Ascending aorta (tissue), 2 donors: ENCODE measurements around the gene EML2. TPM values are rescaled to one million over a fixed set of nuclear protein-coding genes. Genes with fewer than 3 reads are reported as not detected.
A peak's percentile ranks its signal among the peaks of the same experiment; 100 is the strongest.
"Not testable (repeated sequence)": the region's sequence is repeated elsewhere in the genome, so short reads cannot be mapped to it uniquely, and the experiment has no call there.

Source experiments
- DNase-seq, 2 donors: peaks; one replicate each; pipeline ENCODE4 v3.0.0-alpha.2; 2019; ENCODE audit warnings: low spot score in 2 of 2
- H3K27ac ChIP-seq, 2 donors: fragments of 200-600 bp; sonication (generic); one replicate each; pipeline ENCODE4 v1.5.1; 2016 to 2017; ENCODE audit warnings: mild to moderate bottlenecking in 1 of 2
- H3K27me3 ChIP-seq: fragments of 200-600 bp; sonication (generic); one replicate; pipeline ENCODE4 v1.5.1; 2017
- H3K36me3 ChIP-seq, 2 donors: fragments of 200-600 bp; sonication (generic); one replicate each; pipeline ENCODE4 v1.5.1; 2016
- H3K4me1 ChIP-seq, 2 donors: fragments of 200-600 bp; sonication (generic); one replicate each; pipeline ENCODE4 v1.5.1; 2016 to 2017; ENCODE audit warnings: mild to moderate bottlenecking in 1 of 2
- H3K4me3 ChIP-seq, 2 donors: fragments of 200-600 bp; sonication (generic); one replicate each; pipeline ENCODE4 v1.5.1; 2016 to 2017; ENCODE audit warnings: mild to moderate bottlenecking in 1 of 2
- H3K9me3 ChIP-seq, 2 donors: fragments of 200-600 bp; sonication (generic); one replicate each; pipeline ENCODE4 v1.5.1; 2016
- CTCF ChIP-seq, 3 experiments: fragments of 200-600 bp in 2 of 3; fragments of 450-650 bp in 1 of 3; sonication (generic) in 2 of 3; IDR thresholded peaks; one replicate each; pipeline ENCODE4 v1.5.1; 2016 to 2019; ENCODE audit warnings: antibody characterized with exemption in 3 of 3, mild to moderate bottlenecking in 1 of 3, moderate library complexity in 1 of 3
- intact Hi-C: fragments of 100-400 bp; cut with DNase I; formaldehyde crosslinking; loops from one replicate; pipeline ENCODE4 v1.15.1; 2023
- total RNA-seq: library from RNA; depleted of rRNA; stranded (reverse); fragments of >200 nt; gene quantifications from one replicate; pipeline ENCODE4 v1.1.0, GENCODE V29; 2016

Gene EML2
- total RNA-seq, 1 donor from 2014 or later = 129 TPM

GRCh38 chr19:45621389-45621788 lies 17.8 kb downstream of the EML2 start:
- intact Hi-C loops = no loop called here
- H3K9me3 ChIP-seq = no peaks in the 10 kb centered on the region
- H3K27ac ChIP-seq = no peak overlapping the region
- H3K4me1 ChIP-seq = no peaks in the 10 kb centered on the region
- TF ChIP-seq CTCF (IDR thresholded peaks at IDR 0.05) = no peak
- DNase-seq = no peak
- H3K36me3 ChIP-seq = peaks cover 26 to 70% of the 10 kb centered on the region in 2 donors
- H3K4me3 ChIP-seq = no peak overlapping the region
- H3K27me3 ChIP-seq = no peaks in the 10 kb centered on the region

- no peak overlapping the region for H3K4me3 ChIP-seq
- intact Hi-C loops = no loop called here
- DNase-seq = no peak
- H3K27me3 ChIP-seq = no peaks in the 10 kb centered on the region
- H3K36me3 ChIP-seq = peaks cover 44 to 65% of the 10 kb centered on the region in 2 donors
- H3K27ac ChIP-seq = no peak overlapping the region
- H3K9me3 ChIP-seq = no peaks in the 10 kb centered on the region
- H3K4me1 ChIP-seq = no peaks in the 10 kb centered on the region
- no peak for TF ChIP-seq CTCF (IDR thresholded peaks at IDR 0.05)
Measured at GRCh38 chr19:45616704-45617017, 22.5 kb downstream of the EML2 start.

GRCh38 chr19:45615795-45616703 lies 23.1 kb downstream of the EML2 start:
- H3K27ac ChIP-seq = peak overlapping the region in 1 of 2 donors; percentile 31
- no peaks in the 10 kb centered on the region for H3K27me3 ChIP-seq
- H3K4me3 ChIP-seq = no peak overlapping the region
- H3K4me1 ChIP-seq = no peaks in the 10 kb centered on the region
- H3K36me3 ChIP-seq = peaks cover 42 to 66% of the 10 kb centered on the region in 2 donors
- intact Hi-C loops = no loop called here
- no peak for TF ChIP-seq CTCF (IDR thresholded peaks at IDR 0.05)
- no peaks in the 10 kb centered on the region for H3K9me3 ChIP-seq
- DNase-seq = peak; percentile 15 to 80

GRCh38 chr19:45615056-45615455 lies 24.1 kb downstream of the EML2 start:
- H3K27ac ChIP-seq, H3K4me3 ChIP-seq, DNase-seq, H3K4me1 ChIP-seq, H3K27me3 ChIP-seq, intact Hi-C loops, H3K9me3 ChIP-seq: not testable (repeated sequence)
- peaks cover 46 to 69% of the 10 kb centered on the region in 2 donors for H3K36me3 ChIP-seq

GRCh38 chr19:45613926-45614725 lies 25.1 kb downstream of the EML2 start:
- Histone ChIP-seq H3K4me3 (no peak overlapping the region), H3K27me3 (no peaks in the 10 kb centered on the region), H3K9me3 (no peaks in the 10 kb centered on the region), H3K36me3 (peaks cover 45 to 66% of the 10 kb centered on the region in 2 donors), H3K4me1 (no peaks in the 10 kb centered on the region), H3K27ac (peak overlapping the region in 1 of 2 donors; percentile 40)
- TF ChIP-seq CTCF (IDR thresholded peaks at IDR 0.05) = no peak
- DNase-seq = no peak
- intact Hi-C loops = no loop called here

GRCh38 chr19:45608948-45609347 lies 30.2 kb downstream of the EML2 start:
- intact Hi-C loops = loop anchor here (5.0 kb wide), 1 partner anchor 73 kb away; no protein-coding TSS in a partner anchor
- Histone ChIP-seq H3K9me3 (no peaks in the 10 kb centered on the region), H3K4me1 (peaks cover 0 to 7% of the 10 kb centered on the region in 2 donors), H3K36me3 (peaks cover 28 to 41% of the 10 kb centered on the region in 2 donors), H3K4me3 (no peak overlapping the region), H3K27ac (no peak overlapping the region), H3K27me3 (no peaks in the 10 kb centered on the region)
- no peak for DNase-seq
- no peak for TF ChIP-seq CTCF (IDR thresholded peaks at IDR 0.05)
